HG02884 (cell line): ENCODE data around the gene ROPN1L.
"Not testable (repeated sequence)": the region's sequence is repeated elsewhere in the genome, so short reads cannot be mapped to it uniquely, and the experiment has no call there.

ENCODE experiments used
- ATAC-seq: cut with Tn5 transposase; IDR thresholded peaks from one replicate; pipeline ENCODE4 v1.9.1; 2021; ENCODE audit warnings: mild to moderate bottlenecking, moderate library complexity; ENCODE audit not compliant: unreplicated experiment

ROPN1L gene

DNA sequence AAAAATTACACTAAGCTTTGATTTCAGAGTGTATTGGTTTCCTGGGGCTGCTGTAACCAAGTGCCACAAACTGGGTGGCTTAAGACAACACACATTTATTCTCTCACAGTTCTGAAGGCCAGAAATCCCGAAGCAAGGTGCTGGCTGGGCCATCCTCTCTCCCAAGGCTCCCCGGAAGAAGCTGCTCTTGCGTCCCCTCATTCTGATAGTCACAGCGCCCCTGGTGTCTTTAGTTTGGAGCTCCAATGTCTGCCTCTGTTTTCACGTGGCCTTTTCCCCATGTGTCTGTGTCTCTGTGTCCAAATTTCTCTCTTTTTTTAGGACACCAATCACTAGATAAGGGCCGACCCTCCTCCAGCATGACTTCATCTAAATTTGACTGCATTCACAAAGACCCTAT is 56.7 kb downstream of the ROPN1L start:
- ATAC-seq: no peak

DNA sequence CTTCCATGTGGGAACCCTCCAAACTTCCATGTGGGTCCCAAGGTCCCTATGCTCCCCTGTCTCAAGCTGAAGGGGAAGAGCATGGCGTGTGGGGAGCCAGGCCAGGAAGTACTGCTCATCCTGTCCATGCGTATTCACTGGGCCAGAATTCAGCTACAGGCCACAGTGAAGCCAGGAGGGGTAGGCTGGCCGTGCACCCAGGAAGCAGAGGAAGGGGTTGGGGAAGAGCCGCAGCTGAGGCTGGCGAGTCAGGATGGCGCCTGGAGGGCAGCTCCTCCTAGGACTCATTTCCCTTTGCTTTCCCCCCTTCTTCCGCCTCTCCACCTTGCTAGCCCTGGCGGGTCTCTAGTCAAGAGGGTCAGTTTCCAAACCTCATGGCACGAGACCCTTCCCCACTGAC is 57.4 kb downstream of the ROPN1L start:
- ATAC-seq: no peak

DNA sequence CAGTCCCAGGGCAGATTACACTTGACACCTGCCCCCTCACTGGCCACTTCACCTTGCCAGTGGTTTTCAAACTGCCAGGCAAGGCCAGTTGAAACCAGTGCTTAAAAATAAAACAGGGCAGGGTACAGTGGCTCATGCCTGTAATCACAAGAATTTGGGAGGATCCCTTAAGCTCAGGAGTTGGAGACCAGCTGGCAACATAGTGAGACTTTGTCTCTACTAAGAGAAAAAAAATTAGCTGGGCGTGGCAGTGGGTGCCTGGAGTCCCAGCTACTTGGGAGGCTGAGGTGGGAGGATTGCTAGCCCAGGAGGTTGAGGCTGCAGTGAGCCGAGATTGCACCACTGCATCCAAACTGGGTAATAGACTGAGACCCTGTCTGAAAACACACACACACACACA is 58.1 kb downstream of the ROPN1L start:
- ATAC-seq: no peak

DNA sequence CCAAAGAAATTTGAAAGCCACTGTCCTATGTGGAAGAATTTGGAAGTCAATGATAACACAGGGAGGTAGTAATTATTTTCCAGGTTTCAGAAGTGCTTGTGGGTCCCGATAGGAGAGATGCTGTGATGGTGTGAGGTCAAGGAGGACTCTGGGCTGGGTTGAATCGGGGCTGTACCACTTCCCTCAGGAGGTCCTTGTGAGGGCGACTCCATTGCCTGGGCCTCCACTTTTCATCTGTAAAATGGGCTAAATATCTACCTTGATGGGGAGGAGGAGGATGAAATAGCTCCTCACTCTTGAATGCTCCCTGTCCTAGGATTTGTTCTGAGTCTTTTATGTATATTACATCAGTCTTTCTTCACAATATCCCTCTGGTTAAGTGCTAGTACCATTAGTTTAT is 59.0 kb downstream of the ROPN1L start:
- ATAC-seq: no peak

GRCh38 chr5:10501554-10502075 is 59.9 kb downstream of the ROPN1L start:
- ATAC-seq: no peak

- no peak for ATAC-seq
These were observed 60.5 kb downstream of the ROPN1L start for GRCh38 chr5:10502130-10502529.

GRCh38 chr5:10502578-10502977 is 60.9 kb downstream of the ROPN1L start:
- no peak for ATAC-seq

DNA sequence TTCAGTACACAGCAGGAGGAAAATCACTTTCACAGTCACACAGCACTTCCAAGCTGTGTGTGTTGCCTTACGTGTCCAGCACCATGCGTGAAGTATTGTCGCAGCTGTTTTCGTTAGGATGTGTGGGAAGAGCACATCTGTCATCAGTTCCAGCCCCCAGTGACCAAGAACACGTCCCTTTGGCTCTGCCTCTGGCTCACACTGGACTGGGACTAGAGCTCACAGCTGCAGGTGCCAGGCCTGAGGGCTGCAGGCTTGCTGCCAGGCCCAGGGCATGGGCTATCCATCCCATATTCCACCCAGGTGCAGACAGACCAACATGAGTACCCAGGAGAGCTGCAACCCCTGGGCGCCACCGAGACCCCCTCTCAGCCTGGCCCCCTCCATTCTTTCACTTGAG is 61.6 kb downstream of the ROPN1L start:
- no peak for ATAC-seq

- ATAC-seq: no peak
These were observed 62.5 kb downstream of the ROPN1L start for GRCh38 chr5:10503997-10504793.

- ATAC-seq: peak; percentile 80
These were observed 63.9 kb downstream of the ROPN1L start for GRCh38 chr5:10505517-10506095.

DNA sequence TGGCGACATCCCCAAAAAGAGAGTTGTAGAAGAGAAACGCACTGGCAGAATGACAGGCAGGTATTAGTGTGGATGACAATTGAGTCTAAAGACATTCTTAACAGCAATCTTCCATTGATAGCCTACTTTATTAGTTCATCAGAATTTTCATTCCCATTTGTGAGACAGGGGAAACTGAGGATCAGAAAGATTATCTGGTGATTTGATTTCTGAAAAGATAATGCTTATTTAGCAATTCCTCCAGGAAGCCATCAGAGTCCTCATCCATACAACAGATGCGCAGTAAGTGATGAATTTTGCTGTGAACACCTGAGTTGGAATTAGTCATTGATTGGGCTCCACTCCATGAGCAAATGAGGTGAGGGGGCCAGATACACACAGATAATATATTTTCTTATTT is 64.9 kb downstream of the ROPN1L start:
- no peak for ATAC-seq

GRCh38 chr5:10507575-10508096 is 66.0 kb downstream of the ROPN1L start:
- ATAC-seq: no peak

DNA sequence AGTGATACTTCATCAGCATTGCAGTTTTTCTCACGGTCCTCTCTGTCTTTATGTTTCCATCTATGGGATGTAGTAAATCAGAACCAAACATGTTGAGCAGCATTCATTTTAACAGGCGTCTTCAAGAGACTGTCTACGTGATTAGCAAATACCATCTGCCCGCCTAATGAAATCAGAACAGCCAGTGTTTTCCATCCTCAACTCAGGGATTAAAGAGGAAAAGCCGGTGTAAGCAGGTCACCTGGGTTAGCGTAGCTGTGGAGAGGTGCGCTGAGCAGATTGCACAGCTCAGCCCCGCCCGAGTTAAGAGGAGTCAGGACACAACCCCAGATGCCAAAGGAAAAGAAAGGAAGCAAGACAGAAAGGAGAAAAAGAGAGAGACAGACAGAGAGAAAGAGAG is 67.9 kb downstream of the ROPN1L start:
- no peak for ATAC-seq

GRCh38 chr5:10511741-10512640 is 70.3 kb downstream of the ROPN1L start:
- no peak for ATAC-seq

DNA sequence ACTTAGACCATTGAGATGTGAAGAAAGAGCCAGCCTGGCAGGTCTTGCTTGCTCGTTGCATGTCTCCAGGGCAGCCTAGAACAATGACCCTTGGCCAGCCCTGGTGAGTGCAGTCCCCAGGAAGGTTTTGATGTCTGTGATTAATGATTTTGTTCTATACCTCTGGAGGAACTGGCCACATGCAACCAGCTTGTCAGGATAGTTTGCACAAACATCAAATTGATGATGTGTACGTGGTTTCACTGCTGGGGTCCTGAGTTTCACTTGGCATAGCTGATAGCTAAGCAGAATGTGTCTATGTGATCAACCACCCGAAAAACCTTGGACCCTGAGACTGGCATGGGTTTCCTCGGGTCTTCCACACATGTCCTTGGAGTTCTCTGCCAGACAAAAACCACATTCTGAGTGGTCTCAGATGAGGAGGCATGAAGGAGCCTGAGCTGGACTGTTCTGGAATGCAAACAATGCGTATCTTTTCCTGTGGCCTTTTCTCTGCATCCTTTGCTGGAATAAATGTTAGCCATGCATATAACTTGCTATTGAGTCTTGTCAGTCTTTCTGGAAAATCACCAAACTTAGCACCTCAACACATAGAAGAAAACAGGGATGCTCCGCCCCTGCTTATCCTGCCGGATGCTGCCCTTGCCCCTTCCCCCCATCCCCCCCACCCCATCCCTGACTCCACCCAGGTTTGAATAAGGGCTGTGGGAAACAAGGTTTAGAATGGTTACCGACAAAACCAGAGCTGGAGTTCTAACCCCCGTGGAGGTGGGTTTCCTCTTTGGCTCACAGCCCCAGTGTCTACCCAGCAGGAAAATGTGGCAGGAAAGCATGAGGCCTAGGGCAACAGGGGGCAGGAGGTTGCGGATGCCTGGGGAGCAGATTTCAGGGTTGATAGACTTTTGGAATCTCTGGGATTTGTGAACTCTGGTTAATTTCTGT is 72.1 kb downstream of the ROPN1L start:
- ATAC-seq: no peak

DNA sequence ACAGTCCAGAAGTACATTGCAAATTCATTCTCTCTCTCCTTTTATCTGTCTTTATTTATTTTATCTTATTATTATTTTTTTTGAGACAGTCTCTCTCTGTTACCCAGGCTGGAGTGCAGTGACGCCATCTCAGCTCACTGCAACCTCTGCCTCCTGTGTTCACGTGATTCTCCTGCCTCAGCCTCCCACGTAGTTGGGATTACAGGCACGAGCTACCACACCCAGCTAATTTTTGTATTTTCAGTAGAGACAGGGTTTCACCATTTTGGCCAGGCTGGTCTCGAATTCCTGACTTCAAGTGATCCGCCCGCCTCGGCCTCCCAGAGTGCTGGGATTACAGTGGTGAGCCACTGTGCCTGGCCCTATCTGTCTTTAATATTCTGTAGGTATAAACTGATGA is 72.9 kb downstream of the ROPN1L start:
- ATAC-seq: not testable (repeated sequence)
